Loucy (cell line): ENCODE results near the gene SDK1.

Experiments used
- H2AFZ ChIP-seq: fragments of 200-600 bp; sonication (generic); 2 replicates; pipeline ENCODE4 v1.6.0; 2016; ENCODE audit warnings: antibody characterized with exemption, mild to moderate bottlenecking, low read length, moderate library complexity
- H3F3A ChIP-seq: fragments of 200-600 bp; 2 replicates; pipeline ENCODE4 v1.6.0; 2016; ENCODE audit warnings: antibody characterized with exemption, low read depth, mild to moderate bottlenecking
- H3K27me3 ChIP-seq: fragments of 200-600 bp; sonication (generic); 2 replicates; pipeline ENCODE4 v1.6.1; 2014; ENCODE audit warnings: low read length, mild to moderate bottlenecking; ENCODE audit not compliant: insufficient read depth, poor library complexity, severe bottlenecking
- H3K36me3 ChIP-seq: fragments of 200-600 bp; sonication (generic); 2 replicates; pipeline ENCODE4 v1.6.1; 2016; ENCODE audit warnings: low read length; ENCODE audit not compliant: insufficient read depth
- H3K4me1 ChIP-seq: fragments of 200-600 bp; sonication (generic); 2 replicates; pipeline ENCODE4 v1.5.1; 2014; ENCODE audit warnings: low read length, mild to moderate bottlenecking; ENCODE audit not compliant: insufficient read depth, poor library complexity, severe bottlenecking
- H3K4me2 ChIP-seq: fragments of 200-600 bp; sonication (generic); 2 replicates; pipeline ENCODE4 v1.6.0; 2014; ENCODE audit warnings: antibody characterized with exemption, low read length, low read depth, mild to moderate bottlenecking; ENCODE audit not compliant: poor library complexity, severe bottlenecking
- H3K4me3 ChIP-seq: fragments of 200-600 bp; sonication (generic); 2 replicates; pipeline ENCODE4 v1.5.1; 2014; ENCODE audit warnings: low read length, mild to moderate bottlenecking, mixed read lengths; ENCODE audit not compliant: poor library complexity, severe bottlenecking
- H3K79me2 ChIP-seq: fragments of 200-600 bp; sonication (generic); 2 replicates; pipeline ENCODE4 v1.6.1; 2014; ENCODE audit warnings: low read length; ENCODE audit not compliant: insufficient read depth
- H3K9ac ChIP-seq: fragments of 200-600 bp; sonication (generic); 2 replicates; pipeline ENCODE4 v1.6.0; 2014; ENCODE audit warnings: mild to moderate bottlenecking, low read depth, low read length, moderate library complexity; ENCODE audit not compliant: poor library complexity, severe bottlenecking
- H3K9me2 ChIP-seq: fragments of 200-600 bp; sonication (generic); replicated peaks from 2 replicates; pipeline ENCODE4 v1.6.1; 2016; ENCODE audit warnings: low read depth, low read length, mixed read lengths
- H3K9me3 ChIP-seq: fragments of 200-600 bp; sonication (generic); 2 replicates; pipeline ENCODE4 v1.6.1; 2014; ENCODE audit warnings: mild to moderate bottlenecking, antibody characterized with exemption, low read length, low read depth; ENCODE audit not compliant: insufficient read depth
- H4K20me1 ChIP-seq: fragments of 200-600 bp; sonication (generic); 2 replicates; pipeline ENCODE4 v1.6.0; 2014; ENCODE audit warnings: antibody characterized with exemption, low read length, mild to moderate bottlenecking; ENCODE audit not compliant: insufficient read depth, poor library complexity, severe bottlenecking
- CTCF ChIP-seq: fragments of 200-600 bp; sonication (generic); conservative IDR thresholded peaks from 2 replicates; pipeline ENCODE4 v1.5.1; 2014; ENCODE audit warnings: mild to moderate bottlenecking, antibody characterized with exemption, low read length
- EZH2phosphoT487 ChIP-seq: fragments of 200-600 bp; IDR thresholded peaks from 2 replicates; pipeline ENCODE4 v1.6.1; 2018; ENCODE audit warnings: antibody characterized with exemption, mild to moderate bottlenecking, moderate library complexity, borderline replicate concordance

Gene SDK1

GRCh38 chr7:3895341-3896116 is 594.5 kb downstream of the SDK1 start:
- Histone ChIP-seq H3K4me3 (no peak overlapping the region), H3F3A (no peaks in the 10 kb centered on the region)
- TF ChIP-seq EZH2phosphoT487 (no peak), CTCF (no peak)

GRCh38 chr7:3896169-3896765 is 595.2 kb downstream of the SDK1 start:
- H3K9me2 ChIP-seq = no peaks in the 10 kb centered on the region
- no peaks in the 10 kb centered on the region for H3K27me3 ChIP-seq
- no peak overlapping the region for H2AFZ ChIP-seq
- TF ChIP-seq EZH2phosphoT487 = no peak
- TF ChIP-seq CTCF = no peak
- H3K9me3 ChIP-seq = no peaks in the 10 kb centered on the region
- no peaks in the 10 kb centered on the region for H3K36me3 ChIP-seq
- no peaks in the 10 kb centered on the region for H3K4me1 ChIP-seq
- H3K4me3 ChIP-seq = no peak overlapping the region
- H3K4me2 ChIP-seq = no peak overlapping the region
- no peaks in the 10 kb centered on the region for H4K20me1 ChIP-seq
- no peaks in the 10 kb centered on the region for H3F3A ChIP-seq
- no peak overlapping the region for H3K9ac ChIP-seq
- H3K79me2 ChIP-seq = no peaks in the 10 kb centered on the region

More at GRCh38 chr7:3895341-3896116, 594.5 kb downstream of the SDK1 start:
- Histone ChIP-seq H3K79me2 (no peaks in the 10 kb centered on the region), H3K27me3 (no peaks in the 10 kb centered on the region), H3K9me3 (no peaks in the 10 kb centered on the region; the same call in 1 of the 2 replicates), H3K4me1 (no peaks in the 10 kb centered on the region), H3K36me3 (no peaks in the 10 kb centered on the region), H2AFZ (no peak overlapping the region), H3K9ac (no peak overlapping the region), H3K9me2 (no peaks in the 10 kb centered on the region), H4K20me1 (no peaks in the 10 kb centered on the region), H3K4me2 (no peak overlapping the region)

GRCh38 chr7:3897430-3898372 is 596.6 kb downstream of the SDK1 start:
- Histone ChIP-seq H3K9ac (no peak overlapping the region), H3K9me2 (no peaks in the 10 kb centered on the region), H3K4me1 (no peaks in the 10 kb centered on the region), H3K9me3 (no peaks in the 10 kb centered on the region), H3K79me2 (no peaks in the 10 kb centered on the region), H3K4me3 (no peak overlapping the region), H4K20me1 (no peaks in the 10 kb centered on the region), H3F3A (no peaks in the 10 kb centered on the region), H3K36me3 (no peaks in the 10 kb centered on the region), H3K4me2 (no peak overlapping the region), H3K27me3 (no peaks in the 10 kb centered on the region), H2AFZ (no peak overlapping the region)
- TF ChIP-seq EZH2phosphoT487 = no peak
- TF ChIP-seq CTCF = peak; percentile 92
